Stimulated activated CD8-positive, alpha-beta memory T cell treated with anti-CD3 and anti-CD28 coated beads, Interleukin-15, amount 100 ng/mL, for 24 hours (primary cell): ENCODE data around the gene IGSF8.
A peak's percentile ranks its signal among the peaks of the same experiment; 100 is the strongest.

Source experiments
- DNase-seq: peaks from one replicate; pipeline ENCODE4 v3.0.0-alpha.2; 2020; ENCODE audit warnings: low read depth

IGSF8 gene

GRCh38 chr1:160097911-160098851 is at the start of gene IGSF8:
IGSF8 (minus strand) TSS chr1:160098619; CDS start chr1:160098472, 147 bp downstream.
- peak; percentile 89 for DNase-seq

- no peak for DNase-seq
Measured at GRCh38 chr1:160148121-160148520, 49.7 kb upstream of the IGSF8 start.

GRCh38 chr1:160146107-160146506 is 47.7 kb upstream of the IGSF8 start:
- DNase-seq, result no peak

- no peak for DNase-seq
Measured at GRCh38 chr1:160144921-160145320, 46.5 kb upstream of the IGSF8 start.

GRCh38 chr1:160143695-160144094 is 45.3 kb upstream of the IGSF8 start:
- DNase-seq, result no peak

- DNase-seq, result no peak
Measured at GRCh38 chr1:160139840-160140239, 41.4 kb upstream of the IGSF8 start.

GRCh38 chr1:160137216-160137862 is 38.9 kb upstream of the IGSF8 start:
- no peak for DNase-seq

GRCh38 chr1:160136926-160137200 is 38.4 kb upstream of the IGSF8 start:
- DNase-seq, result no peak

- DNase-seq, result no peak
Measured at GRCh38 chr1:160136121-160136925, 37.9 kb upstream of the IGSF8 start.

- no peak for DNase-seq
Measured at GRCh38 chr1:160134791-160135572, 36.6 kb upstream of the IGSF8 start.

- DNase-seq, result no peak
Measured at GRCh38 chr1:160133990-160134770, 35.8 kb upstream of the IGSF8 start.

- no peak for DNase-seq
Measured at GRCh38 chr1:160131803-160132565, 33.6 kb upstream of the IGSF8 start.

- no peak for DNase-seq
Measured at GRCh38 chr1:160130939-160131338, 32.5 kb upstream of the IGSF8 start.

GRCh38 chr1:160130486-160130885 is 32.1 kb upstream of the IGSF8 start:
- no peak for DNase-seq

- DNase-seq, result no peak
Measured at GRCh38 chr1:160129966-160130365, 31.5 kb upstream of the IGSF8 start.

- DNase-seq, result no peak
Measured at GRCh38 chr1:160129558-160129957, 31.1 kb upstream of the IGSF8 start.

- DNase-seq, result no peak
Measured at GRCh38 chr1:160129046-160129445, 30.6 kb upstream of the IGSF8 start.

- DNase-seq, result no peak
Measured at GRCh38 chr1:160128636-160129035, 30.2 kb upstream of the IGSF8 start.

GRCh38 chr1:160127865-160128523 is 29.6 kb upstream of the IGSF8 start:
- DNase-seq, result no peak

- DNase-seq, result no peak
Measured at GRCh38 chr1:160127381-160127780, 29.0 kb upstream of the IGSF8 start.
